ENCODE results near the gene GBP3.

DNA sequence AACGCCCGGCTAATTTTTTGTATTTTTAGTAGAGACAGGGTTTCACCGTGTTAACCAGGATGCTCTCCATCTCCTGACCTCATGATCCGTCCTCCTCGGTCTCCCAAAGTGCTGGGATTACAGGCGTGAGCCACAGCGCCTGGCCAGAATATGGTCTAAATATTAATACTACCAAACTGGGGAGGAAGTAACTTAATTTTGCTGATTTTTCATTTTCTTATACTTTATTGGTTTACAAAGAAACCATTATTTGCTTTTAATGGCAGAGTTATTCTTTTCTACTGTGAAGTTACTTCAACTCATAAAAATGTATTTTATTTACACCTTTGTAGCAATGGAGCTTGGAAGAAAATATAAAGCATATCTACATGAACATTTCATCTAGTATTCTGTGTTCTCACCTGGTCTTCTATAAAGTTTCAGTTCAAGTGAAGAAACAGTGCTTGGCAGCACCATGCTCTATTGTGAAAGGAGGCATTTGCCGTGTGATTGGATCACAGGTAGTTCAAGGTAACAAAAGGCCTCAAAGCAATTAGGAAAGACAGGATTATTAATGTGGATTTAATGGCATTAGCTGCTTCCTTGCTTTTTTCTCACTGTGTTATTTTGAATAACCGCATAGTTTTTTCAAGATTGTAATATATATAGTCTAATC, 28.8 kb upstream of the GBP3 start:
- TF ChIP-seq POLR2AphosphoS5 (IDR thresholded peaks at IDR 0.05) = no peak
- TF ChIP-seq, protein P1, sequence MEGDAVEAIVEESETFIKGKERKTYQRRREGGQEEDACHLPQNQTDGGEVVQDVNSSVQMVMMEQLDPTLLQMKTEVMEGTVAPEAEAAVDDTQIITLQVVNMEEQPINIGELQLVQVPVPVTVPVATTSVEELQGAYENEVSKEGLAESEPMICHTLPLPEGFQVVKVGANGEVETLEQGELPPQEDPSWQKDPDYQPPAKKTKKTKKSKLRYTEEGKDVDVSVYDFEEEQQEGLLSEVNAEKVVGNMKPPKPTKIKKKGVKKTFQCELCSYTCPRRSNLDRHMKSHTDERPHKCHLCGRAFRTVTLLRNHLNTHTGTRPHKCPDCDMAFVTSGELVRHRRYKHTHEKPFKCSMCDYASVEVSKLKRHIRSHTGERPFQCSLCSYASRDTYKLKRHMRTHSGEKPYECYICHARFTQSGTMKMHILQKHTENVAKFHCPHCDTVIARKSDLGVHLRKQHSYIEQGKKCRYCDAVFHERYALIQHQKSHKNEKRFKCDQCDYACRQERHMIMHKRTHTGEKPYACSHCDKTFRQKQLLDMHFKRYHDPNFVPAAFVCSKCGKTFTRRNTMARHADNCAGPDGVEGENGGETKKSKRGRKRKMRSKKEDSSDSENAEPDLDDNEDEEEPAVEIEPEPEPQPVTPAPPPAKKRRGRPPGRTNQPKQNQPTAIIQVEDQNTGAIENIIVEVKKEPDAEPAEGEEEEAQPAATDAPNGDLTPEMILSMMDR (IDR thresholded peaks at IDR 0.05) = no peak
- no peak for TF ChIP-seq EP300 (IDR thresholded peaks at IDR 0.05)
- TF ChIP-seq POLR2A (IDR thresholded peaks at IDR 0.05) = no peak
